ENCODE results near the gene CDH4.

CDH4 gene

DNA sequence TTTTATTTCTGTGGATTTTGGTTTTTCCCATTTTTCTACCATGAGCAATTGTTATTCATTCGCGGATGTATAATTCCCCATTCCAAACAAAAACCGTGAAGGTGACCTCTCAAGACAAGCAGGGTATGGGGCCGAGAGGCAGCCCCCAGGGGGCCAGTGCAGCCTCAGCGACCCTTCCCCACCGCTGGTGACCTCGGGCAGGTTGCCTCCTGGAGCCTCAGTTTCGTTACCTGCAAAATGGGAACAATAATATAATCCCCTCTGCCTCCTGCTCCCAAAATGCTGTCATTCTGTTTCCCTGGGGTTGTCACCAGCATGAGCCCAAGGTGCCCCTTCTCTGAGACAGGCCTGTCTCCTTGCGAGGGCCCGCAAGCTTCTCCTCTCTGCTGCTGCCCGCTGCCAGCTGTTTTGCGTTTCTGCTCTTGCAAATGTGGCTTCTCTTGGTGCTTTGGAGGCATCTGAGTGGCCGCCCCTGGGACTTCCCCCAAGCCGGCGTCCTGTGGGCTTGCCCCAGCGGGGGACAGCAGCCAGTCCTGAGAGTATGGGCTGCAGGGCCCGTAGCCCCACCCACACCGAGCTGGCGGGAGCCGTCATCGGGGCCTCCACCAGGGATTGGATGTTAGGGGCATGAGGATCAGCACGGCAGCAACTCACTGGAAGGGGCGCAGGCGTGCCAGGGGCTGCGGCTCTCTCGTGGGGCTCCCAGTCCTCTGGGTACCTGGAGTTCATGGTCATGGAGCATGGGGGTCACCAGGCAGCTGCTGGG is 651.7 kb downstream of the CDH4 start:
- no peak overlapping the region for H3K4me2 ChIP-seq (ENCODE audit: insufficient read depth, low read length)
- H3K27ac ChIP-seq (ENCODE audit: low read length), result no peak overlapping the region
- no peaks in the 10 kb centered on the region for H3K4me1 ChIP-seq (ENCODE audit: insufficient read depth, low read length)
- peaks cover 3% of the 10 kb centered on the region for H3K27me3 ChIP-seq (ENCODE audit: insufficient read depth, low read length, poor library complexity)
- no peak overlapping the region for H2AFZ ChIP-seq (ENCODE audit: low read depth, low read length)
- no peaks in the 10 kb centered on the region for H3K9me3 ChIP-seq (ENCODE audit: insufficient read depth, low read length, severe bottlenecking)
- no peak overlapping the region for H3K4me3 ChIP-seq (ENCODE audit: low read depth in 1 of 2, low read length in 2 of 2)
- DNase-seq (no peak), ATAC-seq (ENCODE audit: insufficient read depth, low read depth) (no peak)
- no peaks in the 10 kb centered on the region for H4K20me1 ChIP-seq (ENCODE audit: insufficient read depth, low read length)
- no peaks in the 10 kb centered on the region for H3K36me3 ChIP-seq (ENCODE audit: insufficient read depth, low read length)
- no peak overlapping the region for H3K9ac ChIP-seq (ENCODE audit: low read depth, low read length)
- TF ChIP-seq EZH2 (IDR thresholded peaks at IDR 0.05; ENCODE audit: borderline replicate concordance, low read depth, low read length, severe bottlenecking), result no peak
- no peaks in the 10 kb centered on the region for H3K79me2 ChIP-seq (ENCODE audit: insufficient read depth, low read length)

DNA sequence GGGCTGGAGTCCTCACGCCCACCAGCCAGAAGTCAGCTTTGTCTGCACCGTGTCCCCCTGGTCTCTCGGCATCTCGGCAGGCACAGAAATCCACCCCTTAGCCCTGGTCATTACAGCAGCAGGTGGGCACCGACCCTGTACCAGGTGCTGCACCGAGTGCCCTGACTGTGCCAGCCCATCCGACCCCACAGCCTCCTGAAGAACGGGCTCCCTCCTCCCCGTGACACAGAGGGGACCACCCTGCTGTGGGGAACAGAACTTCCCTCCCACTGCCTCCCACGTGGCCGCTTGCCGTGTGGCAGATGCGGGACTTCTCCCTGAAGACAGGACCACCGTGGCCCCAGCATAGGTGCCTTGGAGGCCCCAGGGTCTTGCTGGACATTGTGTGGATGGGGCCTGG is 652.4 kb downstream of the CDH4 start:
- no peaks in the 10 kb centered on the region for H3K36me3 ChIP-seq (ENCODE audit: insufficient read depth, low read length)
- DNase-seq (no peak), ATAC-seq (ENCODE audit: insufficient read depth, low read depth) (no peak)
- no peaks in the 10 kb centered on the region for H3K9me3 ChIP-seq (ENCODE audit: insufficient read depth, low read length, severe bottlenecking)
- H3K4me2 ChIP-seq (ENCODE audit: insufficient read depth, low read length), result no peak overlapping the region
- no peak overlapping the region for H3K27ac ChIP-seq (ENCODE audit: low read length)
- no peaks in the 10 kb centered on the region for H3K4me1 ChIP-seq (ENCODE audit: insufficient read depth, low read length)
- peaks cover 8% of the 10 kb centered on the region for H3K27me3 ChIP-seq (ENCODE audit: insufficient read depth, low read length, poor library complexity)
- no peak overlapping the region for H3K9ac ChIP-seq (ENCODE audit: low read depth, low read length)
- no peak overlapping the region for H2AFZ ChIP-seq (ENCODE audit: low read depth, low read length)
- no peaks in the 10 kb centered on the region for H3K79me2 ChIP-seq (ENCODE audit: insufficient read depth, low read length)
- no peak overlapping the region for H3K4me3 ChIP-seq (ENCODE audit: low read depth in 1 of 2, low read length in 2 of 2)
- TF ChIP-seq CTCF (IDR thresholded peaks at IDR 0.05; ENCODE audit: borderline replicate concordance, extremely low read depth, low read length, poor library complexity, severe bottlenecking) (no peak), EZH2 (IDR thresholded peaks at IDR 0.05; ENCODE audit: borderline replicate concordance, low read depth, low read length, severe bottlenecking) (no peak)
- no peaks in the 10 kb centered on the region; the same call in 1 of the 2 replicates for H4K20me1 ChIP-seq (ENCODE audit: insufficient read depth, low read length)

DNA sequence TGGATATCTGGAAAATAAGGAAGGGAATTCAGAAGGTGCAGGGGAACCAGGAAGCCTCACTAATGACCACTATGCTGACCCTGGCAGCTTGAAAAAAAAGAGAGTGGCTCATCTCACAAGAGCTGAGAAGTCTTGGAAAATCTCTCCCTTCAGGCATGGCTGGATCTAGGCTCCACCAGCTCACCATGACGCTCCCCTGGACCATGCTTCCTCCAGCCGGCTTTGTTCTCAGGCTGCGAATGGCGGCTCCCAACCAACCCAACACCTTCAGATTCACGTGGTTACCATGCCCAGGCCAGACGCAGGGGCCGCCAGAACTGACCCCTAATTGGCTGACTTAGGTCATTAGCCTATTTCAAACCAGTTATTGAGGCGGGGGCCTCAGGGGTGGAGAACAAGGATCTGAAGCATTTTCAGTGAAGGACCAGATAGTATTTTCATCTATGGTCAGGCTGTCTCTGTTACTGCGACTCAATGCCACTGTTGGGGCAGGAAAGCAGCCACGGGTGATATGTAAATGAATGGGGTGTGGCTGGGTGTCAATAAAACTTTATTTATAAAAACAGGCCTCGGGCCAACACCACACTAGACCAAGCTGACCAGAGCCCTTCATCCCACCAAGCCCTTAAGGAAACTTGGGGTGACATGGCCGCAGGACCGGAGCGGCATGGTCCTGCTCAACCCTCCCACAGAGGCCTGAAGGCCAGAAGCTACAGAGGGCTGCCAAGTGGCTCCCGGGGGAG is 653.9 kb downstream of the CDH4 start:
- no peaks in the 10 kb centered on the region for H3K4me1 ChIP-seq (ENCODE audit: insufficient read depth, low read length)
- no peaks in the 10 kb centered on the region for H3K9me3 ChIP-seq (ENCODE audit: insufficient read depth, low read length, severe bottlenecking)
- no peaks in the 10 kb centered on the region for H3K36me3 ChIP-seq (ENCODE audit: insufficient read depth, low read length)
- H3K4me2 ChIP-seq (ENCODE audit: insufficient read depth, low read length), result no peak overlapping the region
- TF ChIP-seq CTCF (IDR thresholded peaks at IDR 0.05; ENCODE audit: borderline replicate concordance, extremely low read depth, low read length, poor library complexity, severe bottlenecking), result no peak
- TF ChIP-seq EZH2 (IDR thresholded peaks at IDR 0.05; ENCODE audit: borderline replicate concordance, low read depth, low read length, severe bottlenecking), result no peak
- no peak overlapping the region for H2AFZ ChIP-seq (ENCODE audit: low read depth, low read length)
- H3K27me3 ChIP-seq (ENCODE audit: insufficient read depth, low read length, poor library complexity), result peaks cover 8% of the 10 kb centered on the region
- H3K4me3 ChIP-seq (ENCODE audit: low read depth in 1 of 2, low read length in 2 of 2), result no peak overlapping the region
- DNase-seq (no peak), ATAC-seq (ENCODE audit: insufficient read depth, low read depth) (no peak)
- H3K27ac ChIP-seq (ENCODE audit: low read length), result no peak overlapping the region
- H3K9ac ChIP-seq (ENCODE audit: low read depth, low read length), result no peak overlapping the region
- H4K20me1 ChIP-seq (ENCODE audit: insufficient read depth, low read length), result no peaks in the 10 kb centered on the region; the same call in 1 of the 2 replicates
- no peaks in the 10 kb centered on the region for H3K79me2 ChIP-seq (ENCODE audit: insufficient read depth, low read length)
